HG03095 (cell line): Measurements from ENCODE around the gene GIT2.
"Not testable (repeated sequence)": the region's sequence is repeated elsewhere in the genome, so short reads cannot be mapped to it uniquely, and the experiment has no call there.

Source experiments
- ATAC-seq: cut with Tn5 transposase; IDR thresholded peaks from one replicate; pipeline ENCODE4 v1.9.1; 2021; ENCODE audit warnings: moderate library complexity; ENCODE audit not compliant: unreplicated experiment

The GIT2 gene

GRCh38 chr12:109947521-109947920, 48.6 kb downstream of the GIT2 start:
- ATAC-seq, result no peak

GRCh38 chr12:109946913-109947312, 49.3 kb downstream of the GIT2 start:
- ATAC-seq, result no peak

GRCh38 chr12:109946505-109946904, 49.7 kb downstream of the GIT2 start:
- ATAC-seq, result no peak

- no peak for ATAC-seq
Measured at GRCh38 chr12:109944561-109945359, 51.4 kb downstream of the GIT2 start.

- ATAC-seq, result no peak
Measured at GRCh38 chr12:109943811-109944210, 52.4 kb downstream of the GIT2 start.

- ATAC-seq, result no peak
Measured at GRCh38 chr12:109940339-109940923, 55.7 kb downstream of the GIT2 start.

- no peak for ATAC-seq
Measured at GRCh38 chr12:109939504-109939903, 56.7 kb downstream of the GIT2 start.

GRCh38 chr12:109938947-109939346, 57.2 kb downstream of the GIT2 start:
- no peak for ATAC-seq

GRCh38 chr12:109937371-109937770, 58.8 kb downstream of the GIT2 start:
- no peak for ATAC-seq

- ATAC-seq, result no peak
Measured at GRCh38 chr12:109934026-109934425, 62.1 kb downstream of the GIT2 start.

GRCh38 chr12:109932878-109933503, 63.2 kb downstream of the GIT2 start:
- no peak for ATAC-seq

GRCh38 chr12:109931143-109931542, 65.0 kb downstream of the GIT2 start:
- ATAC-seq, result no peak

GRCh38 chr12:109930028-109930800, 66.0 kb downstream of the GIT2 start:
- ATAC-seq, result no peak

- ATAC-seq, result not testable (repeated sequence)
Measured at GRCh38 chr12:109929326-109929725, 66.8 kb downstream of the GIT2 start.

GRCh38 chr12:109928058-109928656, 68.0 kb downstream of the GIT2 start:
- no peak for ATAC-seq

GRCh38 chr12:109927622-109928021, 68.5 kb downstream of the GIT2 start:
- no peak for ATAC-seq

- no peak for ATAC-seq
Measured at GRCh38 chr12:109926488-109927210, 69.5 kb downstream of the GIT2 start.

GRCh38 chr12:109926016-109926415, 70.2 kb downstream of the GIT2 start:
- ATAC-seq, result no peak

- no peak for ATAC-seq
Measured at GRCh38 chr12:109925185-109925840, 70.9 kb downstream of the GIT2 start.
